Heart right ventricle (tissue), 16 donors: ENCODE results near the gene FAAP20. TPM values are rescaled to one million over a fixed set of nuclear protein-coding genes. Genes with fewer than 3 reads are reported as not detected.

Experiments used
- ATAC-seq, 8 donors: fragments of 200-7000 bp; cut with Tn5 transposase; one replicate each; pipeline ENCODE4 v1.9.1; 2020; ENCODE audit warnings: mild to moderate bottlenecking in 8 of 8, moderate library complexity in 8 of 8, moderate number of reproducible peaks in 1 of 8
- DNase-seq, 2 donors: peaks; one replicate each; pipeline ENCODE4 v3.0.0-alpha.2; 2020
- H3K27ac ChIP-seq, 10 donors: fragments of 200-600 bp; sonication (generic) in 2 of 10; one replicate each; pipeline versions ENCODE4 v1.5.0 to v1.8.0; 2020 to 2022; ENCODE audit warnings: mild to moderate bottlenecking in 3 of 10
- H3K27me3 ChIP-seq, 7 donors: fragments of 200-600 bp; one replicate each; pipeline ENCODE4 v1.8.0; 2021 to 2022; ENCODE audit warnings: mild to moderate bottlenecking in 2 of 7
- H3K36me3 ChIP-seq, 9 donors: fragments of 200-600 bp; sonication (generic) in 1 of 9; one replicate each; pipeline versions ENCODE4 v1.5.0 to v1.8.0; 2020 to 2022; ENCODE audit warnings: mild to moderate bottlenecking in 2 of 9
- H3K4me1 ChIP-seq, 9 donors: fragments of 200-600 bp; sonication (generic) in 1 of 9; one replicate each; pipeline versions ENCODE4 v1.5.0 to v1.8.0; 2020 to 2022; ENCODE audit warnings: mild to moderate bottlenecking in 4 of 9
- H3K4me3 ChIP-seq, 10 donors: fragments of 200-600 bp; sonication (generic) in 2 of 10; one replicate each; pipeline versions ENCODE4 v1.5.0 to v1.8.0; 2020 to 2022; ENCODE audit warnings: mild to moderate bottlenecking in 7 of 10, moderate library complexity in 2 of 10
- H3K9me3 ChIP-seq, 11 donors: fragments of 200-600 bp in 10 of 11; sonication (generic) in 2 of 11; one replicate each; pipeline versions ENCODE4 v1.5.0 to v1.8.0; 2013 to 2022; ENCODE audit warnings: mild to moderate bottlenecking in 2 of 11, control low read depth in 1 of 11, moderate library complexity in 1 of 11
- CTCF ChIP-seq, 9 donors: fragments of 200-600 bp; sonication (generic) in 2 of 9; IDR thresholded peaks; one replicate each; pipeline versions ENCODE4 v1.5.0 to v1.8.0; 2021 to 2022; ENCODE audit warnings: antibody characterized with exemption in 9 of 9, mild to moderate bottlenecking in 5 of 9, moderate library complexity in 1 of 9
- WGBS, 2 donors: extraction: QIAGEN DNeasy Blood & Tissue Kit; methylation state at CpG; one replicate each; pipeline ENCODE4 v1.1.7; 2013; ENCODE audit warnings: inconsistent platforms in 1 of 2; 5-methylcytosine and 5-hydroxymethylcytosine counted together
- intact Hi-C, 10 donors: fragments of 100-400 bp; cut with DNase I; formaldehyde crosslinking; loops; one replicate each; pipeline versions ENCODE4 v1.11.1 to v1.14.2; 2022
- polyA plus RNA-seq, 2 donors: library from polyadenylated mRNA; stranded (reverse); fragments of 200-250 nt; gene quantifications; one replicate each; pipeline ENCODE4 v1.2.3, GENCODE V29; 2013
- total RNA-seq, 10 donors: library from RNA; stranded (reverse); fragmentation: NEBNext Ultra II Directional in 3 of 10; extraction: Animal tissue kit (Norgen Biotek cat#: 25700) in 3 of 10; gene quantifications; one replicate each; pipeline versions ENCODE4 v1.2.1 to v1.2.4, GENCODE V29; 2021 to 2023
- donor health status: Arrhythmogenic right ventricular cardiomyopathy.
- donor health status: ischemic (EF 13 %, LVEDD 7.1; RV severe dilation, severe dysfunction).
- donor health status: healthy with polysubstance abuse.
- donor health status: DM: no; HTN: yes; CAD: no.
- donor health status: DM: no; HTN: no; CAD: no.
- donor health status: ischemic (EF 25% LVEDD 6.9; RV normal size, moderate dysfunction).
- donor health status: ischemic (EF 25% LVEDD 5.7; RV mildly dilated, moderate dysfunction).
- donor health status: healthy.
- donor health status: DM: yes; HTN: yes; CAD: no.
- donor health status: Ischemic cardiomyopathy.
- donor health status: ischemic (EF 35%, LVEDD 5.7; RV mildly dilated, moderate dysfunction).
- donor health status: nonischemic (EF 11% LVEDD 7.7; RV severe dilation, severe dysfunction).
- donor health status: DM: yes; HTN: yes; CAD: no.
- donor health status: PGD.
- donor health status: ischemic (EF 29% LVEDD 5.4; RV normal size, mild dysfunction).
- donor health status: nonischemic (EF 23%, LVEDD 6.1; RV moderate dilation, normal function).

FAAP20 gene
- total and polyA plus RNA-seq, 12 donors: 30.9 to 83.6 (median 38.6) TPM

- intact Hi-C loops: loop anchor here in 2 of 10 donors (1.0 to 5.0 kb wide), 3 partner anchors 13 to 98 kb away; no protein-coding TSS in a partner anchor
- Histone ChIP-seq H3K4me3 (peak overlapping the region in 9 of 10 donors; percentile 21 to 50 (median 45)), H3K9me3 (no peaks in the 10 kb centered on the region), H3K27me3 (no peaks in the 10 kb centered on the region), H3K27ac (peak overlapping the region; percentile 94 to 100 (median 98)), H3K4me1 (peaks cover 24 to 63% (median 45%) of the 10 kb centered on the region in 9 donors), H3K36me3 (no peaks in the 10 kb centered on the region)
- no peak for TF ChIP-seq CTCF (IDR thresholded peaks at IDR 0.05)
- ATAC-seq (peak; percentile 57 to 82 (median 79)), DNase-seq (peak; percentile 85 to 90)
- WGBS, 2 donors: 22 to 23% methylated on average over 31 to 32 of the region's 32 CpGs
Observed at GRCh38 chr1:2213576-2214505, 19.3 kb upstream of the FAAP20 start.

GRCh38 chr1:2212532-2213491, 18.2 kb upstream of the FAAP20 start:
- 9 to 12% methylated on average over 45 to 49 of the region's 49 CpGs for WGBS, 2 donors
- TF ChIP-seq CTCF (IDR thresholded peaks at IDR 0.05): peak in 8 of 9 donors; percentile 6 to 53 (median 45)
- intact Hi-C loops: loop anchor here in 2 of 10 donors (1.0 to 5.0 kb wide), 3 partner anchors 14 to 99 kb away; no protein-coding TSS in a partner anchor
- Histone ChIP-seq H3K27ac (peak overlapping the region; percentile 94 to 100 (median 98)), H3K4me1 (peaks cover 33 to 73% (median 55%) of the 10 kb centered on the region in 9 donors), H3K9me3 (no peaks in the 10 kb centered on the region), H3K27me3 (no peaks in the 10 kb centered on the region), H3K4me3 (peak overlapping the region; percentile 11 to 50 (median 43)), H3K36me3 (no peaks in the 10 kb centered on the region)
- peak; percentile 42 to 81 (median 76) for ATAC-seq
- DNase-seq: peak; percentile 93 to 97

GRCh38 chr1:2212274-2212531, 17.6 kb upstream of the FAAP20 start:
- peak overlapping the region; percentile 11 to 50 (median 43) for H3K4me3 ChIP-seq
- ATAC-seq (peak in 6 of 8 donors; percentile 0 to 4 (median 1)), DNase-seq (no peak)
- H3K36me3 ChIP-seq: no peaks in the 10 kb centered on the region
- 21 to 29% methylated on average over 10 of the region's 10 CpGs for WGBS, 2 donors
- intact Hi-C loops: loop anchor here in 2 of 10 donors (2.0 to 5.0 kb wide), 2 partner anchors 15 to 100 kb away; no protein-coding TSS in a partner anchor
- peaks cover 37 to 78% (median 59%) of the 10 kb centered on the region in 9 donors for H3K4me1 ChIP-seq
- H3K27ac ChIP-seq: peak overlapping the region; percentile 94 to 100 (median 98)
- H3K27me3 ChIP-seq: no peaks in the 10 kb centered on the region
- H3K9me3 ChIP-seq: no peaks in the 10 kb centered on the region
- no peak for TF ChIP-seq CTCF (IDR thresholded peaks at IDR 0.05)

- Histone ChIP-seq H3K9me3 (no peaks in the 10 kb centered on the region), H3K27me3 (no peaks in the 10 kb centered on the region), H3K4me1 (peaks cover 41 to 91% (median 70%) of the 10 kb centered on the region in 9 donors), H3K27ac (peak overlapping the region in 5 of 10 donors; percentile 12 to 95 (median 85)), H3K4me3 (no peak overlapping the region), H3K36me3 (no peaks in the 10 kb centered on the region)
- intact Hi-C loops: loop anchor here in 1 of 10 donors (5.0 kb wide), 1 partner anchor 102 kb away; no protein-coding TSS in a partner anchor
- DNase-seq (peak; percentile 5 to 18), ATAC-seq (no peak)
- WGBS, 2 donors: 93 to 94% methylated on average over 13 of the region's 13 CpGs
- TF ChIP-seq CTCF (IDR thresholded peaks at IDR 0.05): no peak
Observed at GRCh38 chr1:2210786-2211185, 16.2 kb upstream of the FAAP20 start.
